K562 (cell line): ENCODE data around the gene CBR4. TPM values are rescaled to one million over a fixed set of nuclear protein-coding genes. Genes with fewer than 3 reads are reported as not detected.
A peak's percentile ranks its signal among the peaks of the same experiment; 100 is the strongest.

Experiments
- ATAC-seq: fragments of 200-7000 bp; cut with Tn5 transposase; 3 replicates; pipeline ENCODE4 v1.9.1; 2020; ENCODE audit warnings: moderate library complexity
- BruUV-seq: library from RNA; stranded (reverse); fragments of 400-500 nt; replicated peaks from 2 replicates; lab custom pipeline; 2021; lab: Mats Ljungman, UMichigan
- CTCF ChIA-PET: fragments of 300-600 bp; formaldehyde crosslinking; extraction: SDS; loops from one replicate; lab custom pipeline; 2021; ENCODE audit warnings: low intra/inter-chr PET ratio; lab: Yijun Ruan, JAX
- POLR2A ChIA-PET: fragments of 300-600, 350-650 bp; sonication (Branson Sonifier 250); formaldehyde crosslinking; extraction: SDS; loops from one replicate; lab custom pipeline; 2021; ENCODE audit warnings: antibody characterized with exemption, inconsistent platforms; lab: Yijun Ruan, JAX
- DNase-seq, 4 experiments: peaks; one replicate each; pipeline versions ENCODE4 v3.0.0 to v3.0.0-alpha.2; 2011 to 2018; ENCODE audit warnings: low spot score in 3 of 4, mixed read lengths in 3 of 4; ENCODE audit errors: extremely low read depth in 1 of 4
- FAIRE-seq: peaks from 2 replicates; lab custom pipeline; 2011; peaks lifted over from hg19 to GRCh38; lab: Jason Lieb, UNC
- H2AFZ ChIP-seq: 2 replicates; pipeline ENCODE4 v1.6.0; 2011; ENCODE audit warnings: low read depth, low read length, control low read depth, inconsistent platforms
- H3K27ac ChIP-seq: fragments of 200-600 bp; 3 replicates; pipeline ENCODE4 v1.8.0; 2011; ENCODE audit warnings: low read depth, mild to moderate bottlenecking, control low read depth, inconsistent platforms, low read length, moderate library complexity, mixed read lengths; ENCODE audit errors: extremely low read depth
- H3K27me3 ChIP-seq, 2 experiments: fragments of 300-600 bp in 1 of 2; 2 replicates in 1 of 2; 3 replicates in 1 of 2; pipeline versions ENCODE4 v1.6.0 to v1.8.0; 2011; ENCODE audit warnings: inconsistent platforms in 2 of 2, low read length in 2 of 2, mild to moderate bottlenecking in 1 of 2, mixed read lengths in 1 of 2, moderate library complexity in 1 of 2; ENCODE audit not compliant: control insufficient read depth in 2 of 2, insufficient read depth in 2 of 2
- H3K36me3 ChIP-seq: fragments of 300-600 bp; 3 replicates; pipeline ENCODE4 v1.8.0; 2011; ENCODE audit warnings: mild to moderate bottlenecking, low read length, inconsistent platforms; ENCODE audit not compliant: control insufficient read depth, insufficient read depth
- H3K4me1 ChIP-seq, 2 experiments: fragments of 200-600 bp in 1 of 2; replicated peaks in 1 of 2; 2 replicates in 1 of 2; 3 replicates in 1 of 2; pipeline versions ENCODE4 v1.5.1 to v1.8.0; 2011; ENCODE audit warnings: inconsistent platforms in 2 of 2, low read length in 2 of 2, mild to moderate bottlenecking in 1 of 2, mixed read lengths in 1 of 2, moderate library complexity in 1 of 2; ENCODE audit not compliant: control insufficient read depth in 2 of 2, insufficient read depth in 2 of 2
- H3K4me2 ChIP-seq: 2 replicates; pipeline ENCODE4 v1.6.1; 2011; ENCODE audit warnings: low read length, control low read depth, inconsistent platforms, mixed read lengths; ENCODE audit not compliant: insufficient read depth
- H3K4me3 ChIP-seq: fragments of 200-600 bp; sonication (generic), shearing (Covaris generic); 2 replicates; pipeline ENCODE4 v1.5.1; 2016; ENCODE audit warnings: control low read depth, inconsistent platforms
- H3K79me2 ChIP-seq: fragments of 200-600 bp; 3 replicates; pipeline ENCODE4 v1.8.0; 2011; ENCODE audit warnings: low read length, inconsistent platforms; ENCODE audit not compliant: control insufficient read depth, insufficient read depth
- H3K9ac ChIP-seq, 2 experiments: 2 replicates each; pipeline versions ENCODE4 v1.6.0 to v1.6.1; 2011; ENCODE audit warnings: low read depth in 2 of 2, low read length in 2 of 2, control low read depth in 1 of 2, inconsistent platforms in 1 of 2, mild to moderate bottlenecking in 1 of 2, mixed read lengths in 1 of 2; ENCODE audit not compliant: insufficient read depth in 1 of 2
- H3K9me1 ChIP-seq: one replicate; pipeline ENCODE4 v1.6.0; 2011; ENCODE audit warnings: inconsistent platforms, mild to moderate bottlenecking, low read length, moderate library complexity; ENCODE audit not compliant: control insufficient read depth, insufficient read depth
- H3K9me3 ChIP-seq: replicated peaks from 2 replicates; pipeline ENCODE4 v1.5.1; 2011; ENCODE audit warnings: low read depth, low read length, inconsistent platforms; ENCODE audit not compliant: control insufficient read depth, insufficient read depth
- H4K20me1 ChIP-seq: replicated peaks from 2 replicates; pipeline ENCODE4 v1.6.1; 2011; ENCODE audit warnings: low read length, inconsistent platforms, mixed read lengths; ENCODE audit not compliant: control insufficient read depth, insufficient read depth
- DDX20 ChIP-seq: fragments of 450-650 bp; IDR thresholded peaks from 2 replicates; pipeline ENCODE4 v1.6.1; 2016; ENCODE audit warnings: missing genetic modification characterization, low read depth, mild to moderate bottlenecking, missing compliant biosample characterization, moderate library complexity
- NFIC ChIP-seq: fragments of 450-650 bp; IDR thresholded peaks from 2 replicates; pipeline ENCODE4 v1.6.1; 2017; ENCODE audit warnings: mild to moderate bottlenecking, inconsistent platforms
- SPI1 ChIP-seq: IDR thresholded peaks from 2 replicates; pipeline ENCODE4 v1.6.1; 2011; ENCODE audit warnings: low read depth, low read length, control low read depth, borderline replicate concordance
- TEAD1 ChIP-seq, 2 experiments: fragments of 450-650 bp in 1 of 2; sonication (generic) in 1 of 2; formaldehyde crosslinking; IDR thresholded peaks; 2 replicates each; pipeline versions ENCODE4 v1.4.0 to v1.8.0; 2020 to 2022; ENCODE audit warnings: mild to moderate bottlenecking in 2 of 2, missing genetic modification reagents in 1 of 2
- ZNF121 ChIP-seq: sonication (generic); formaldehyde crosslinking; conservative IDR thresholded peaks from 2 replicates; pipeline ENCODE4 v1.8.0; 2022; ENCODE audit warnings: missing genetic modification reagents
- ZNF354B ChIP-seq: fragments of 250-450 bp; sonication (Bioruptor Pico); IDR thresholded peaks from 2 replicates; pipeline ENCODE4 v1.4.0; 2020
- WGBS: fragments of 100-300 bp; shearing (Covaris generic); methylation state at CpG from one replicate; pipeline ENCODE4 v1.1.6; 2016; ENCODE audit warnings: low coverage, mixed read lengths; ENCODE audit not compliant: insufficient coverage; ENCODE audit errors: missing lambda C conversion rate; 5-methylcytosine and 5-hydroxymethylcytosine counted together
- in situ Hi-C: fragments of 300-500 bp; cut with MboI; formaldehyde crosslinking; loops from 4 replicates; pipeline ENCODE4 v1.15.0; 2018; ENCODE audit warnings: inconsistent platforms, mixed read lengths
- intact Hi-C: fragments of 100-400 bp; cut with micrococcal nuclease; formaldehyde crosslinking; loops from 2 replicates; pipeline ENCODE4 v1.14.2; 2022
- polyA plus RNA-seq, 8 experiments: library from polyadenylated mRNA; depleted of rRNA in 4 of 8; stranded (reverse) in 5 of 8; unstranded in 3 of 8; fragments of >200 nt; fragmentation: Nextera tagmentation in 2 of 8; fragmentation: Illumina TruSeq in 1 of 8; extraction: Ambion mirVana in 2 of 8; extraction: Trizol in 1 of 8; gene quantifications; 2 replicates each; pipeline versions ENCODE4 v1.2.1 to v1.2.3, GENCODE V29; 2011 to 2014; ENCODE audit warnings: inconsistent platforms in 1 of 8, missing spikeins in 1 of 8
- total RNA-seq, 7 experiments: library from RNA; depleted of rRNA in 6 of 7; stranded (reverse); fragments of >200 nt in 6 of 7; fragmentation: Illumina TruSeq in 2 of 7; extraction: Trizol in 2 of 7; gene quantifications; 2 replicates each; pipeline versions ENCODE4 v1.2.1 to v1.2.3, GENCODE V29; 2011 to 2021; ENCODE audit warnings: low replicate concordance in 1 of 7

CBR4 gene
- total and polyA plus RNA-seq, 9 of the 15 experiments (the other 6 are each of a cell fraction or from before 2014, with no cell fraction given) = 12.1 to 26.4 (median 18.6) TPM

DNA sequence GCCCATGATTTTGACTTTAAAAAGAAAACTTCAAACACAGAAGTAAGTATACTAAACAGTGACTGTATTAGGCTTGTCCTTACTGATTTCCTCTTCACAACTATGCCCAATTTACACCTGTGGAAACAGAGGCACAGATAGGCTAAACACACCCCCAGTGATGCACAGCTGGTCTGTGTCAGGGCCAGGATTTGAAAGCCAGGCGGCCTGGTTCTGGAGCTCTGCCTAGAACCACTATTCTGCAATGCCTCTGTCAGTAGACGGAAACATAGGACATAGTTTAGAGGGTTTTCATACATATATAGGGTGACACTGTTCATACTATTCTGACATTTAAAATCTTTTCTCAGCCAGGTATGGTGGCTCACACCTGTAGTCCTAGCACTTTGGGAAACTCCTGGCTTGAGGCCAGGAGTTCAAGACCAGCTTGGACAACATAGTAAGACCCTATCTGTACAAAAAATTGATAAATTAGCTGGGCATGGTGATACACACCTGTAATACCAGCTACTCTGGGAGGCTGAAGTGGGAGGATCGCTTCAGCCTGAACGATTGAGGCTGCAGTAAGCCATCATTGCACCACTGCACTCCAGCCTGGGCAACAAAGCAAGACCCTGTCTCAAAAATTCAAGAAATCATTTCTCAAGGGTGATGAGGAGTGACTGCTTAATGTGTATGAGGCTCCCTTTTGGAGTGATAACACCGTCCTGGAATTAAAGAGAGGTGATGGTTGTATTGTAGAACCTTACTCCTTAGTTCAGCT is 23.0 kb upstream of the CBR4 start:
- intact Hi-C loops (no loop called here), in situ Hi-C loops (no loop called here)
- H3K36me3 ChIP-seq = no peaks in the 10 kb centered on the region
- H3K4me3 ChIP-seq = no peak overlapping the region
- peaks cover 0 to 4% of the 10 kb centered on the region in 2 experiments; a peak in 1 of 5 replicates for H3K4me1 ChIP-seq
- 0 out of 2 replicates have a peak overlapping the region, but pooled peaks have one; percentile 21 for H3K4me2 ChIP-seq
- H3K79me2 ChIP-seq = no peaks in the 10 kb centered on the region
- no peaks in the 10 kb centered on the region; the same call in 1 of the 2 replicates for H4K20me1 ChIP-seq
- no peaks in the 10 kb centered on the region for H3K9me3 ChIP-seq
- TF ChIP-seq DDX20 (tag) = no peak
- TF ChIP-seq ZNF121 (CRISPR knock-in tag) = 0 out of 2 replicates have a peak, but pooled peaks have one; percentile 15
- 0 out of 2 replicates have a peak, but pooled peaks have one; percentile 23 for TF ChIP-seq NFIC
- TF ChIP-seq SPI1 = no peak
- no peak for TF ChIP-seq TEAD1 (CRISPR knock-in tag; IDR thresholded peaks at IDR 0.05)
- TF ChIP-seq ZNF354B (CRISPR knock-in tag) = no peak
- no peak overlapping the region for H3K9ac ChIP-seq
- FAIRE-seq (peak; percentile 15), DNase-seq (no peak), ATAC-seq (no peak)
- no peaks in the 10 kb centered on the region for H3K9me1 ChIP-seq
- ChIA-PET CTCF (no interaction called here), POLR2A (interaction anchor here (0.5 kb wide), 1 partner anchor 955 kb away, joined by 3 read pairs; no protein-coding TSS in a partner anchor)
- BruUV-seq = no TSS peak
- H3K27me3 ChIP-seq = peaks cover 0 to under 1% of the 10 kb centered on the region in 2 experiments; a peak in 2 of 5 replicates
- 16% methylated on average over 5 of the region's 5 CpGs for WGBS
- no peak overlapping the region for H3K27ac ChIP-seq
- 0 out of 2 replicates have a peak overlapping the region, but pooled peaks have one; percentile 38 for H2AFZ ChIP-seq
